Medulla oblongata (tissue), 1 donor: Measurements from ENCODE around the gene AFMID.

Experiments used
- DNase-seq: peaks from one replicate; pipeline ENCODE4 v3.0.0-alpha.2; 2015; ENCODE audit errors: extremely low spot score

AFMID gene

GRCh38 chr17:78223765-78224164 is 36.6 kb downstream of the AFMID start:
- no peak for DNase-seq

- no peak for DNase-seq
Measured at GRCh38 chr17:78224231-78225087, 37.3 kb downstream of the AFMID start.

- DNase-seq = no peak
Measured at GRCh38 chr17:78225088-78225865, 38.1 kb downstream of the AFMID start.

GRCh38 chr17:78226055-78226758 is 39.0 kb downstream of the AFMID start:
- DNase-seq = no peak

GRCh38 chr17:78226759-78227454 is 39.7 kb downstream of the AFMID start:
- no peak for DNase-seq

- no peak for DNase-seq
Measured at GRCh38 chr17:78227455-78227916, 40.3 kb downstream of the AFMID start.

- DNase-seq = no peak
Measured at GRCh38 chr17:78228176-78228575, 41.0 kb downstream of the AFMID start.

GRCh38 chr17:78230252-78230962 is 43.2 kb downstream of the AFMID start:
- no peak for DNase-seq

GRCh38 chr17:78230996-78231935 is 44.1 kb downstream of the AFMID start, which contains the start of gene TMEM235:
TMEM235 (plus strand) TSS chr17:78231631; CDS start chr17:78232024, 393 bp downstream.
- DNase-seq = no peak

GRCh38 chr17:78231991-78232858 is 45.1 kb downstream of the AFMID start:
- DNase-seq = no peak

GRCh38 chr17:78232859-78233173 is 45.7 kb downstream of the AFMID start:
- DNase-seq = no peak

- DNase-seq = no peak
Measured at GRCh38 chr17:78233678-78234077, 46.5 kb downstream of the AFMID start.

GRCh38 chr17:78234261-78234865 is 47.2 kb downstream of the AFMID start:
- no peak for DNase-seq

GRCh38 chr17:78235022-78235421 is 47.9 kb downstream of the AFMID start:
- peak; percentile 79 for DNase-seq

GRCh38 chr17:78235885-78236284 is 48.7 kb downstream of the AFMID start:
- DNase-seq = no peak

GRCh38 chr17:78236362-78237127 is 49.4 kb downstream of the AFMID start:
- no peak for DNase-seq

GRCh38 chr17:78237401-78238012 is 50.3 kb downstream of the AFMID start:
- peak; percentile 89 for DNase-seq
